ENCODE data around the gene HNRNPA0.
"Not testable (repeated sequence)": the region's sequence is repeated elsewhere in the genome, so short reads cannot be mapped to it uniquely, and the experiment has no call there.

The HNRNPA0 gene

DNA sequence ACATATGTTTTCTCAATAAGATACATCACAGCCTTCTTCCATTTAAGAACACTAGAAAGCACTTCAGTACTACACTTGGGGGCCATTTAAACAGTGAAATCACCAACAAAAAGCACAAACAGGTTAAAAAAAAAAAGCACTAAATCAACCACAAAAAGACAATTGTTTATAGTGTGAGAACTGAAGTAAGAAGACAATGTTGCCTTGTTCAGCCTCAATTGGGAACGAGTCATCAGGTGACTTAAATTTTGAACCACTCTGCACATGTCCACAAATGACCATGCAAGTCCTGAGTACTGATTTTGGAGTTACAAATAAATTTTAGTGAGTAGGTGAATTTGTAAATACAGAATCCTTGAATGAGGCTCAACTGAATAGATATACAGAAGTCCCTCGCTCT, 37.2 kb upstream of the HNRNPA0 start:
- TF ChIP-seq ZNF8 (CRISPR knock-in tag; IDR thresholded peaks at IDR 0.05) (no peak), TCF4 (CRISPR knock-in tag; IDR thresholded peaks at IDR 0.05; ENCODE audit: borderline replicate concordance) (no peak), ZNF565 (CRISPR knock-in tag; conservative IDR thresholded peaks at IDR 0.05; ENCODE audit: low read depth) (no peak), GLIS3 (CRISPR knock-in tag; IDR thresholded peaks at IDR 0.05) (no peak), ZNF70 (CRISPR knock-in tag; IDR thresholded peaks at IDR 0.05) (no peak), ARNTL (CRISPR knock-in tag; IDR thresholded peaks at IDR 0.05; ENCODE audit: borderline replicate concordance, low read depth) (no peak), OSR1 (CRISPR knock-in tag; IDR thresholded peaks at IDR 0.05) (no peak), BACH2 (CRISPR knock-in tag; IDR thresholded peaks at IDR 0.05; ENCODE audit: borderline replicate concordance) (no peak), CSDC2 (CRISPR knock-in tag; IDR thresholded peaks at IDR 0.05) (no peak), ZFP30 (CRISPR knock-in tag; IDR thresholded peaks at IDR 0.05) (no peak)
- TF ChIP-seq, protein P1, sequence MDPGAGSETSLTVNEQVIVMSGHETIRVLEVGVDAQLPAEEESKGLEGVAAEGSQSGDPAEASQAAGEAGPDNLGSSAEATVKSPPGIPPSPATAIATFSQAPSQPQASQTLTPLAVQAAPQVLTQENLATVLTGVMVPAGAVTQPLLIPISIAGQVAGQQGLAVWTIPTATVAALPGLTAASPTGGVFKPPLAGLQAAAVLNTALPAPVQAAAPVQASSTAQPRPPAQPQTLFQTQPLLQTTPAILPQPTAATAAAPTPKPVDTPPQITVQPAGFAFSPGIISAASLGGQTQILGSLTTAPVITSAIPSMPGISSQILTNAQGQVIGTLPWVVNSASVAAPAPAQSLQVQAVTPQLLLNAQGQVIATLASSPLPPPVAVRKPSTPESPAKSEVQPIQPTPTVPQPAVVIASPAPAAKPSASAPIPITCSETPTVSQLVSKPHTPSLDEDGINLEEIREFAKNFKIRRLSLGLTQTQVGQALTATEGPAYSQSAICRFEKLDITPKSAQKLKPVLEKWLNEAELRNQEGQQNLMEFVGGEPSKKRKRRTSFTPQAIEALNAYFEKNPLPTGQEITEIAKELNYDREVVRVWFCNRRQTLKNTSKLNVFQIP (CRISPR knock-in tag; IDR thresholded peaks at IDR 0.05; ENCODE audit: borderline replicate concordance, low read depth), result no peak
- TF ChIP-seq, protein P2, sequence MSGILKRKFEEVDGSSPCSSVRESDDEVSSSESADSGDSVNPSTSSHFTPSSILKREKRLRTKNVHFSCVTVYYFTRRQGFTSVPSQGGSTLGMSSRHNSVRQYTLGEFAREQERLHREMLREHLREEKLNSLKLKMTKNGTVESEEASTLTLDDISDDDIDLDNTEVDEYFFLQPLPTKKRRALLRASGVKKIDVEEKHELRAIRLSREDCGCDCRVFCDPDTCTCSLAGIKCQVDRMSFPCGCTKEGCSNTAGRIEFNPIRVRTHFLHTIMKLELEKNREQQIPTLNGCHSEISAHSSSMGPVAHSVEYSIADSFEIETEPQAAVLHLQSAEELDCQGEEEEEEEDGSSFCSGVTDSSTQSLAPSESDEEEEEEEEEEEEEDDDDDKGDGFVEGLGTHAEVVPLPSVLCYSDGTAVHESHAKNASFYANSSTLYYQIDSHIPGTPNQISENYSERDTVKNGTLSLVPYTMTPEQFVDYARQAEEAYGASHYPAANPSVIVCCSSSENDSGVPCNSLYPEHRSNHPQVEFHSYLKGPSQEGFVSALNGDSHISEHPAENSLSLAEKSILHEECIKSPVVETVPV (CRISPR knock-in tag; IDR thresholded peaks at IDR 0.05), result no peak
- TF ChIP-seq, protein P3, sequence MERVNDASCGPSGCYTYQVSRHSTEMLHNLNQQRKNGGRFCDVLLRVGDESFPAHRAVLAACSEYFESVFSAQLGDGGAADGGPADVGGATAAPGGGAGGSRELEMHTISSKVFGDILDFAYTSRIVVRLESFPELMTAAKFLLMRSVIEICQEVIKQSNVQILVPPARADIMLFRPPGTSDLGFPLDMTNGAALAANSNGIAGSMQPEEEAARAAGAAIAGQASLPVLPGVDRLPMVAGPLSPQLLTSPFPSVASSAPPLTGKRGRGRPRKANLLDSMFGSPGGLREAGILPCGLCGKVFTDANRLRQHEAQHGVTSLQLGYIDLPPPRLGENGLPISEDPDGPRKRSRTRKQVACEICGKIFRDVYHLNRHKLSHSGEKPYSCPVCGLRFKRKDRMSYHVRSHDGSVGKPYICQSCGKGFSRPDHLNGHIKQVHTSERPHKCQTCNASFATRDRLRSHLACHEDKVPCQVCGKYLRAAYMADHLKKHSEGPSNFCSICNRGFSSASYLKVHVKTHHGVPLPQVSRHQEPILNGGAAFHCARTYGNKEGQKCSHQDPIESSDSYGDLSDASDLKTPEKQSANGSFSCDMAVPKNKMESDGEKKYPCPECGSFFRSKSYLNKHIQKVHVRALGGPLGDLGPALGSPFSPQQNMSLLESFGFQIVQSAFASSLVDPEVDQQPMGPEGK (CRISPR knock-in tag; IDR thresholded peaks at IDR 0.05; ENCODE audit: borderline replicate concordance), result no peak
- ATAC-seq, result no peak

- ATAC-seq, result not testable (repeated sequence)
Observed at GRCh38 chr5:137788560-137788959, 34.4 kb upstream of the HNRNPA0 start.

- no peak for ATAC-seq
- no peak for TF ChIP-seq OSR1 (CRISPR knock-in tag; IDR thresholded peaks at IDR 0.05)
- no peak for TF ChIP-seq ZNF565 (CRISPR knock-in tag; conservative IDR thresholded peaks at IDR 0.05; ENCODE audit: low read depth)
- TF ChIP-seq SNAI2 (CRISPR knock-in tag; IDR thresholded peaks at IDR 0.05), result no peak
- TF ChIP-seq, protein P2 (CRISPR knock-in tag; IDR thresholded peaks at IDR 0.05), result no peak
- no peak for TF ChIP-seq ZNF8 (CRISPR knock-in tag; IDR thresholded peaks at IDR 0.05)
- no peak for TF ChIP-seq CREB5 (CRISPR knock-in tag; IDR thresholded peaks at IDR 0.05; ENCODE audit: low read depth)
- no peak for TF ChIP-seq ISL1 (CRISPR knock-in tag; IDR thresholded peaks at IDR 0.05)
- no peak for TF ChIP-seq TOX (CRISPR knock-in tag; IDR thresholded peaks at IDR 0.05; ENCODE audit: borderline replicate concordance)
- TF ChIP-seq, protein P3 (CRISPR knock-in tag; IDR thresholded peaks at IDR 0.05; ENCODE audit: borderline replicate concordance), result no peak
- no peak for TF ChIP-seq ESRRG (CRISPR knock-in tag; IDR thresholded peaks at IDR 0.05)
Observed at GRCh38 chr5:137782984-137783536, 28.9 kb upstream of the HNRNPA0 start.

GRCh38 chr5:137782055-137782454, 27.9 kb upstream of the HNRNPA0 start:
- TF ChIP-seq TOX (CRISPR knock-in tag; IDR thresholded peaks at IDR 0.05; ENCODE audit: borderline replicate concordance), result no peak
- ATAC-seq, result no peak
